ENCODE data around the gene OTOA. TPM values are rescaled to one million over a fixed set of nuclear protein-coding genes. Genes with fewer than 3 reads are reported as not detected.

The OTOA gene
- 0.11 and 0.13 TPM in 2 replicates for total RNA-seq (2021)
- long read RNA-seq: 0 reads

DNA sequence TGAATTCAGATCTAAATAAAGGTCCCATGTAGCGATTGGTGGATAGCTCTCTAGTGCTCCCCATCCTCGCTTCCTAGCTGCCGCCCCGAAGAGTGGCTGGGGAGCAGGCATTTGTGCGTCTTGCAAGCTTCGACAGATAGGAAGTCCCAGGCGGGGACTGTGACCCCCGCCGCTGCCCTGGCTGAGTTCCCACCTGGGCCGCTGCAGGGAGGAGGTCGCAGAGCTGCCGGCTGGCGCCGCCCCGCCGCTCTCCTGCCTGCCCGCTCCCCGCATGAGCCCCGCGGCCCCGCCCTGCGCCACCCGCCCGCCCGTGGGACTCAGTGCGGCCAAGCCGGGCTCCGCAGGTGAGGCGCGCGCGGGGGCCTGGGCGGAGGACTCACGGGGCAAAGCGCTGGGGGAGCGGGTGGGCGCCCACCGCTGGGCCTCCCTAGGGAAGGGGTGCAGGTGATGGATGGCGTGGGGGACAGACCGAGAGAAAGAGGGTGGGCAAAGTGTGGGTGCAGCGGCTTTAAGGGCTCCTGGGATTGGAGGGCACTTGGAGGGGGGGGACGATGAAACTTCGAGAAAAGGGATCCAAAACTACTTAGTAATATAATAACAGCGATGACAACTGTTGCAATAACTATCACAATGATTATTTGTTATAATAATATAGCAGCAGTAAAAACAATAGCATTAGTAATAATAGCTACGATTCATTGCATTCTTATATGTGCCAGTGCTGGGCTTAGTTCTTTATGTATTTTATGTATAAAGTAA, at the start of gene OTOA:
OTOA (plus strand) TSS at position 80 of the 759 bp plus-strand sequence. CDS start 14,547 bp downstream, outside the sequence.
- Histone ChIP-seq H3K4me1 (ENCODE audit: insufficient read depth, low read length) (no peaks in the 10 kb centered on the region; the same call in 1 of the 2 replicates), H3T11ph (ENCODE audit: low read length) (no peak within 1 kb of the TSS), H4K91ac (ENCODE audit: insufficient read length, low read depth, low read length) (no peak within 1 kb of the TSS), H3K23me2 (ENCODE audit: insufficient read length, low read depth, low read length, poor library complexity, severe bottlenecking) (no peaks in the 10 kb centered on the region), H3K18ac (ENCODE audit: insufficient read length, low read depth, low read length) (no peak within 1 kb of the TSS), H3K23ac (ENCODE audit: insufficient read length, low read depth, low read length) (no peak within 1 kb of the TSS), H2AK5ac (ENCODE audit: insufficient read length, low read length) (no peak within 1 kb of the TSS), H3K56ac (ENCODE audit: insufficient read length, low read depth, low read length) (no peak within 1 kb of the TSS), H3K27me3 (ENCODE audit: insufficient read depth, low read length) (no peaks in the 10 kb centered on the region), H3K9ac (ENCODE audit: extremely low read depth, insufficient read length, low read length) (no peak within 1 kb of the TSS), H3K79me2 (ENCODE audit: insufficient read depth, low read length) (no peaks in the 10 kb centered on the region), H2BK20ac (ENCODE audit: low read depth, low read length, poor library complexity, severe bottlenecking) (no peak within 1 kb of the TSS), H3K4ac (ENCODE audit: low read depth, low read length) (no peak within 1 kb of the TSS), H2AFZ (ENCODE audit: low read length) (no peak within 1 kb of the TSS), H3K79me1 (ENCODE audit: insufficient read depth, low read depth, low read length, poor library complexity, severe bottlenecking) (no peaks in the 10 kb centered on the region), H3K4me2 (ENCODE audit: insufficient read depth, insufficient read length, low read length) (peak within 1 kb of the TSS; percentile 24), H4K8ac (replicated peaks; ENCODE audit: insufficient read length, low read depth, low read length) (no peak within 1 kb of the TSS), H2BK15ac (ENCODE audit: low read depth, low read length) (no peak within 1 kb of the TSS), H3K14ac (ENCODE audit: insufficient read depth, low read length) (no peak within 1 kb of the TSS), H3K9me3 (ENCODE audit: control insufficient read depth, low read depth, low read length) (no peaks in the 10 kb centered on the region), H4K5ac (ENCODE audit: insufficient read length, low read depth, low read length) (no peak within 1 kb of the TSS), H2BK120ac (ENCODE audit: low read depth, low read length, poor library complexity, severe bottlenecking) (no peak within 1 kb of the TSS), H2BK5ac (ENCODE audit: insufficient read length, low read length) (no peak within 1 kb of the TSS), H4K20me1 (ENCODE audit: control insufficient read depth, insufficient read depth, insufficient read length) (no peaks in the 10 kb centered on the region), H2BK12ac (ENCODE audit: insufficient read length, low read depth, low read length) (no peak within 1 kb of the TSS), H3K27ac (ENCODE audit: insufficient read length, low read depth, low read length) (no peak within 1 kb of the TSS)
- Mint-ChIP-seq H3K27me3 (ENCODE audit: low read depth) (peaks cover 6% of the 10 kb centered on the region; the same call in 1 of the 2 replicates), H3K36me3 (ENCODE audit: insufficient read depth in 1 of 3, low read depth in 3 of 3) (no peaks in the 10 kb centered on the region), H3K27ac (no peak within 1 kb of the TSS), H3K9me3 (no peaks in the 10 kb centered on the region), H3K4me3 (peak within 1 kb of the TSS; percentile 54 to 66; a peak in 4 of 5 replicates), H3K4me1 (peaks cover 12 to 13% of the 10 kb centered on the region in 2 experiments)
- peak; percentile 69 for DNase-seq
- no CpG with 5 or more reads among the region's 45 CpGs for WGBS (ENCODE audit: extremely low coverage, insufficient read length, low lambda C conversion rate)
- TF ChIP-seq, protein P1, sequence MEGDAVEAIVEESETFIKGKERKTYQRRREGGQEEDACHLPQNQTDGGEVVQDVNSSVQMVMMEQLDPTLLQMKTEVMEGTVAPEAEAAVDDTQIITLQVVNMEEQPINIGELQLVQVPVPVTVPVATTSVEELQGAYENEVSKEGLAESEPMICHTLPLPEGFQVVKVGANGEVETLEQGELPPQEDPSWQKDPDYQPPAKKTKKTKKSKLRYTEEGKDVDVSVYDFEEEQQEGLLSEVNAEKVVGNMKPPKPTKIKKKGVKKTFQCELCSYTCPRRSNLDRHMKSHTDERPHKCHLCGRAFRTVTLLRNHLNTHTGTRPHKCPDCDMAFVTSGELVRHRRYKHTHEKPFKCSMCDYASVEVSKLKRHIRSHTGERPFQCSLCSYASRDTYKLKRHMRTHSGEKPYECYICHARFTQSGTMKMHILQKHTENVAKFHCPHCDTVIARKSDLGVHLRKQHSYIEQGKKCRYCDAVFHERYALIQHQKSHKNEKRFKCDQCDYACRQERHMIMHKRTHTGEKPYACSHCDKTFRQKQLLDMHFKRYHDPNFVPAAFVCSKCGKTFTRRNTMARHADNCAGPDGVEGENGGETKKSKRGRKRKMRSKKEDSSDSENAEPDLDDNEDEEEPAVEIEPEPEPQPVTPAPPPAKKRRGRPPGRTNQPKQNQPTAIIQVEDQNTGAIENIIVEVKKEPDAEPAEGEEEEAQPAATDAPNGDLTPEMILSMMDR (conservative IDR thresholded peaks at IDR 0.05): no peak

Data from H9 (cell line).